IMR-90 (cell line): ENCODE measurements around the gene NUBP1. TPM values are rescaled to one million over a fixed set of nuclear protein-coding genes. Genes with fewer than 3 reads are reported as not detected.

Source experiments
- ATAC-seq: fragments of 200-7000 bp; cut with Tn5 transposase; 2 replicates; pipeline ENCODE4 v1.9.1; 2020; ENCODE audit warnings: low read depth, mild to moderate bottlenecking, moderate library complexity
- BruUV-seq: library from RNA; stranded (reverse); fragments of 400-500 nt; replicated peaks from 2 replicates; lab custom pipeline; 2021; lab: Mats Ljungman, UMichigan
- CTCF ChIA-PET: fragments of 300-600 bp; formaldehyde crosslinking; extraction: SDS; loops from one replicate; lab custom pipeline; 2021; ENCODE audit warnings: antibody characterized with exemption; lab: Yijun Ruan, JAX
- POLR2A ChIA-PET: fragments of 300-600 bp; sonication (Branson Sonifier 250); formaldehyde crosslinking; loops from one replicate; lab custom pipeline; 2022; ENCODE audit warnings: antibody characterized with exemption; ENCODE audit not compliant: unreplicated experiment; lab: Charles Lee
- DNase-seq: peaks from one replicate; pipeline ENCODE4 v3.0.0; 2013
- H2AFZ ChIP-seq: replicated peaks from 2 replicates; pipeline ENCODE3; 2013; ENCODE audit warnings: low read length, mild to moderate bottlenecking; ENCODE audit not compliant: poor library complexity
- H2AK5ac ChIP-seq: 2 replicates; pipeline ENCODE4 v1.6.1; 2013; ENCODE audit warnings: low read depth, low read length, inconsistent platforms
- H2AK9ac ChIP-seq: replicated peaks from 2 replicates; pipeline ENCODE3; 2013; ENCODE audit warnings: mild to moderate bottlenecking, low read depth, low read length, moderate library complexity; ENCODE audit not compliant: poor library complexity
- H2BK120ac ChIP-seq: 2 replicates; pipeline ENCODE4 v1.6.1; 2013; ENCODE audit warnings: low read depth, low read length, inconsistent platforms
- H2BK15ac ChIP-seq: 3 replicates; pipeline ENCODE4 v1.6.1; 2013; ENCODE audit warnings: low read depth, low read length, inconsistent platforms
- H2BK20ac ChIP-seq: 2 replicates; pipeline ENCODE4 v1.6.1; 2013; ENCODE audit warnings: low read depth, mild to moderate bottlenecking, inconsistent platforms, low read length, moderate library complexity
- H2BK5ac ChIP-seq: 2 replicates; pipeline ENCODE4 v1.6.1; 2013; ENCODE audit warnings: mild to moderate bottlenecking, low read depth, low read length, inconsistent platforms; ENCODE audit not compliant: poor library complexity, severe bottlenecking
- H3K14ac ChIP-seq: replicated peaks from 2 replicates; pipeline ENCODE4 v1.6.1; 2013; ENCODE audit warnings: low read depth, low read length, inconsistent platforms
- H3K18ac ChIP-seq: 2 replicates; pipeline ENCODE4 v1.6.1; 2013; ENCODE audit warnings: low read depth, low read length, control low read depth
- H3K23ac ChIP-seq: 2 replicates; pipeline ENCODE4 v1.6.1; 2013; ENCODE audit warnings: low read depth, low read length, inconsistent platforms
- H3K27ac ChIP-seq: 2 replicates; pipeline ENCODE4 v1.5.1; 2013; ENCODE audit warnings: mild to moderate bottlenecking, control low read depth, low read length; ENCODE audit not compliant: insufficient read depth
- H3K27me3 ChIP-seq: 2 replicates; pipeline ENCODE4 v1.6.1; 2013; ENCODE audit warnings: low read length; ENCODE audit not compliant: control insufficient read depth, insufficient read depth
- H3K36me3 ChIP-seq: 2 replicates; pipeline ENCODE4 v1.6.1; 2013; ENCODE audit warnings: low read length, mixed read lengths; ENCODE audit not compliant: control insufficient read depth, insufficient read depth
- H3K4ac ChIP-seq: 2 replicates; pipeline ENCODE4 v1.6.1; 2013; ENCODE audit warnings: low read depth, low read length, inconsistent platforms
- H3K4me1 ChIP-seq: 2 replicates; pipeline ENCODE4 v1.6.1; 2013; ENCODE audit warnings: low read length, mixed read lengths; ENCODE audit not compliant: control insufficient read depth, insufficient read depth
- H3K4me2 ChIP-seq: 2 replicates; pipeline ENCODE4 v1.6.1; 2013; ENCODE audit warnings: low read depth, mild to moderate bottlenecking, control low read depth, low read length, moderate library complexity
- H3K4me3 ChIP-seq: 2 replicates; pipeline ENCODE4 v1.5.1; 2013; ENCODE audit warnings: low read depth, mild to moderate bottlenecking, control low read depth, low read length, moderate library complexity; ENCODE audit not compliant: insufficient read depth
- H3K56ac ChIP-seq: 2 replicates; pipeline ENCODE4 v1.6.1; 2013; ENCODE audit warnings: low read length, inconsistent platforms; ENCODE audit not compliant: insufficient read depth; ENCODE audit errors: extremely low read depth
- H3K79me1 ChIP-seq, 2 experiments: 2 replicates each; pipeline ENCODE4 v1.6.1; 2013; ENCODE audit warnings: low read length in 2 of 2, inconsistent platforms in 1 of 2, low read depth in 1 of 2
- H3K9ac ChIP-seq: 2 replicates; pipeline ENCODE4 v1.6.1; 2013; ENCODE audit warnings: low read depth, low read length, control low read depth
- H3K9me1 ChIP-seq: 2 replicates; pipeline ENCODE4 v1.6.1; 2013; ENCODE audit warnings: low read length, inconsistent platforms; ENCODE audit not compliant: insufficient read depth
- H3K9me3 ChIP-seq: 2 replicates; pipeline ENCODE4 v1.6.1; 2013; ENCODE audit warnings: low read length; ENCODE audit not compliant: control insufficient read depth, insufficient read depth
- H4K20me1 ChIP-seq: 2 replicates; pipeline ENCODE4 v1.6.1; 2013; ENCODE audit warnings: low read length, inconsistent platforms; ENCODE audit not compliant: insufficient read depth
- H4K5ac ChIP-seq: 2 replicates; pipeline ENCODE4 v1.6.1; 2013; ENCODE audit warnings: mild to moderate bottlenecking, low read depth, low read length, control low read depth
- H4K8ac ChIP-seq, 2 experiments: 2 replicates each; pipeline ENCODE4 v1.6.1; 2013; ENCODE audit warnings: low read depth in 2 of 2, low read length in 2 of 2, control low read depth in 1 of 2, inconsistent platforms in 1 of 2
- H4K91ac ChIP-seq: 2 replicates; pipeline ENCODE4 v1.6.1; 2013; ENCODE audit warnings: low read depth, low read length, inconsistent platforms; ENCODE audit not compliant: insufficient read depth
- CEBPB ChIP-seq: IDR thresholded peaks from 2 replicates; pipeline ENCODE4 v1.6.1; 2012; ENCODE audit warnings: low read depth, low read length, improper control_type of control experiment
- MXI1 ChIP-seq: IDR thresholded peaks from 2 replicates; pipeline ENCODE4 v1.6.1; 2012; ENCODE audit warnings: low read depth, mild to moderate bottlenecking, low read length, moderate library complexity, borderline replicate concordance
- WGBS, 2 experiments: methylation state at CpG; one replicate each; pipeline versions ENCODE4 v1.1.5 to v1.1.7; 2013; ENCODE audit warnings: missing lambda C conversion rate in 2 of 2; ENCODE audit not compliant: insufficient read length in 1 of 2; ENCODE audit errors: extremely low coverage in 2 of 2; 5-methylcytosine and 5-hydroxymethylcytosine counted together
- dilution Hi-C: fragments of 300-500 bp; cut with HindIII; formaldehyde crosslinking; loops from one replicate; pipeline ENCODE4 v1.14.3; 2018; ENCODE audit warnings: low sequenced_read_pairs; ENCODE audit not compliant: unreplicated experiment
- in situ Hi-C: fragments of 300-500 bp; cut with MboI; formaldehyde crosslinking; loops from 3 replicates; pipeline ENCODE4 v1.14.3; 2019; ENCODE audit warnings: low sequenced_read_pairs, inconsistent platforms, mixed read lengths
- intact Hi-C: fragments of 100-400 bp; cut with micrococcal nuclease; formaldehyde crosslinking; loops from 2 replicates; pipeline ENCODE4 v1.10.0; 2022
- polyA plus RNA-seq, 3 experiments: library from polyadenylated mRNA; depleted of rRNA; stranded (reverse); fragments of >200 nt; gene quantifications; 2 replicates each; pipeline ENCODE4 v1.2.3, GENCODE V29; 2012; ENCODE audit warnings: low replicate concordance in 1 of 3
- total RNA-seq: library from RNA; depleted of rRNA; stranded (reverse); fragments of >200 nt; gene quantifications from 2 replicates; pipeline ENCODE4 v1.2.3, GENCODE V29; 2012

The NUBP1 gene
- total and polyA plus RNA-seq, 2 of the 4 experiments (the other 2 are of a cell fraction) = 28.0 to 31.5 TPM

DNA sequence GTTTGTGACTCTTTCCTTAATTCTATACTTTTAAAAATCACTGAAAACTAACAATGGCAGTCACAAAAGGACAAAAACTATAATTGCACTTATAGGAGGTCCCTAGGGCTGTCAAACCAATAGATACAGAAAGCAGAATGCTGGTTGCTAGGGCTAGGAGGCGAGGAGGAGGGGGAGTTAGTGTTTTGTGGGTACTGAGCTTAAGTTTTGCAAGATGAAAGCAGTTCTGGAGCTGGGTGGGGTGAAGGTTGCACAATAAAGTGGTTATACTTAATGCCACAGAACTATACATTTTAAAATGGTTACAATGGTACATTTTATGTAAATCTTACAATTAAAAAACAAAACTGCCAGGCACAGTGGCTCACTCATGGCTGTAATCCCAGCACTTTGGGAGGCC, 27.3 kb downstream of the NUBP1 start:
- no CpG with 5 or more reads among the region's 1 CpG for WGBS, 2 experiments
- dilution Hi-C loops = no loop called here
- H3K9me1 ChIP-seq = peaks cover 6% of the 10 kb centered on the region; the same call in 1 of the 2 replicates
- H3K18ac ChIP-seq = no peak overlapping the region
- H2BK120ac ChIP-seq = no peak overlapping the region
- no peak overlapping the region for H4K91ac ChIP-seq
- H2AFZ ChIP-seq = no peak overlapping the region
- no peak overlapping the region for H3K56ac ChIP-seq
- ChIA-PET POLR2A (no interaction called here), CTCF (interaction anchor here (0.5 to 0.6 kb wide), 3 partner anchors 69 to 90 kb away, joined by 3 read pairs; no protein-coding TSS in a partner anchor)
- H3K4me1 ChIP-seq = no peaks in the 10 kb centered on the region
- no peaks in the 10 kb centered on the region for H3K79me1 ChIP-seq
- TF ChIP-seq CEBPB (peak; percentile 61), MXI1 (no peak)
- H3K9me3 ChIP-seq = no peaks in the 10 kb centered on the region
- no peak overlapping the region for H3K4ac ChIP-seq
- H2BK15ac ChIP-seq = no peak overlapping the region
- H2AK5ac ChIP-seq = no peak overlapping the region
- no peak overlapping the region for H3K14ac ChIP-seq
- H3K36me3 ChIP-seq = no peaks in the 10 kb centered on the region; the same call in none of the 2 replicates
- DNase-seq (no peak), ATAC-seq (no peak)
- no peak overlapping the region for H4K5ac ChIP-seq
- no peak overlapping the region for H3K9ac ChIP-seq
- H2BK20ac ChIP-seq = no peak overlapping the region
- no peak overlapping the region for H2AK9ac ChIP-seq
- H4K8ac ChIP-seq = no peak overlapping the region
- H3K27ac ChIP-seq = no peak overlapping the region
- no peak overlapping the region for H3K4me2 ChIP-seq
- no peaks in the 10 kb centered on the region for H4K20me1 ChIP-seq
- no peak overlapping the region for H3K23ac ChIP-seq
- no peaks in the 10 kb centered on the region for H3K27me3 ChIP-seq
- no peak overlapping the region for H3K4me3 ChIP-seq
- no peak overlapping the region for H2BK5ac ChIP-seq
- BruUV-seq = no TSS peak
- in situ Hi-C loops = no loop called here
- intact Hi-C loops = no loop called here
